Measurements from ENCODE around the gene LRIT2. TPM values are rescaled to one million over a fixed set of nuclear protein-coding genes. Genes with fewer than 3 reads are reported as not detected.

LRIT2 gene
- total RNA-seq, 1 experiment from 2014 or later = not detected

- in situ Hi-C loops (cut with HindIII; ENCODE audit: low pct_unique_long_range_greater_than_20kb, low sequenced_read_pairs) (no loop called here), intact Hi-C loops (cut with micrococcal nuclease; ENCODE audit: unreplicated experiment) (no loop called here)
- no peaks in the 10 kb centered on the region; the same call in 1 of the 2 replicates for H3K27me3 ChIP-seq (ENCODE audit: control insufficient read depth, insufficient read depth, low read length)
- H3K4me1 ChIP-seq (ENCODE audit: control insufficient read depth, insufficient read depth, low read length) = no peaks in the 10 kb centered on the region
- ATAC-seq (peak; percentile 83), DNase-seq (ENCODE audit: low read depth, low spot score) (no peak)
- BruUV-seq (replicated peaks) = no TSS peak
- TF ChIP-seq CTCF (IDR thresholded peaks at IDR 0.05) = peak; percentile 90
- TF ChIP-seq SIN3A (IDR thresholded peaks at IDR 0.05; ENCODE audit: borderline replicate concordance, insufficient read depth, low read depth, low read length) = no peak
- ChIA-PET POLR2A (interaction anchor here (0.6 kb wide), 1 partner anchor 435 kb away, joined by 9 read pairs; no protein-coding TSS in a partner anchor), CTCF (interaction anchor here (0.7 to 1.2 kb wide), 3 partner anchors 23 to 118 kb away, joined by 3 to 4 read pairs (median 3); partner anchors contain the start of gene GHITM)
- peak overlapping the region; percentile 26 to 55 for H3K4me3 ChIP-seq (ENCODE audit: low read depth in 2 of 2, low read length in 2 of 2)
- H3K9me3 ChIP-seq (ENCODE audit: control insufficient read depth, insufficient read depth, low read depth, low read length) = no peaks in the 10 kb centered on the region
- no peak overlapping the region for H3K27ac ChIP-seq (ENCODE audit: low read length)
- no peaks in the 10 kb centered on the region for H3K36me3 ChIP-seq (ENCODE audit: control insufficient read depth, insufficient read depth, low read length)
Observed at GRCh38 chr10:84256510-84257342, 31.4 kb upstream of the LRIT2 start.

- ChIA-PET CTCF (no interaction called here), POLR2A (no interaction called here)
- ATAC-seq = no peak
- Histone ChIP-seq H3K9me3 (ENCODE audit: control insufficient read depth, insufficient read depth, low read depth, low read length) (no peaks in the 10 kb centered on the region), H3K27me3 (ENCODE audit: control insufficient read depth, insufficient read depth, low read length) (no peaks in the 10 kb centered on the region; the same call in 1 of the 2 replicates), H3K36me3 (ENCODE audit: control insufficient read depth, insufficient read depth, low read length) (no peaks in the 10 kb centered on the region), H3K4me3 (ENCODE audit: low read depth in 2 of 2, low read length in 2 of 2) (no peak overlapping the region), H3K27ac (ENCODE audit: low read length) (no peak overlapping the region), H3K4me1 (ENCODE audit: control insufficient read depth, insufficient read depth, low read length) (no peaks in the 10 kb centered on the region)
- DNase-seq (ENCODE audit: low read depth, low spot score) = no peak
- BruUV-seq (replicated peaks) = no TSS peak
- TF ChIP-seq CTCF (IDR thresholded peaks at IDR 0.05) = no peak
- TF ChIP-seq POLR2AphosphoS5 (IDR thresholded peaks at IDR 0.05; ENCODE audit: low read depth, low read length) = no peak
- TF ChIP-seq, protein P1, sequence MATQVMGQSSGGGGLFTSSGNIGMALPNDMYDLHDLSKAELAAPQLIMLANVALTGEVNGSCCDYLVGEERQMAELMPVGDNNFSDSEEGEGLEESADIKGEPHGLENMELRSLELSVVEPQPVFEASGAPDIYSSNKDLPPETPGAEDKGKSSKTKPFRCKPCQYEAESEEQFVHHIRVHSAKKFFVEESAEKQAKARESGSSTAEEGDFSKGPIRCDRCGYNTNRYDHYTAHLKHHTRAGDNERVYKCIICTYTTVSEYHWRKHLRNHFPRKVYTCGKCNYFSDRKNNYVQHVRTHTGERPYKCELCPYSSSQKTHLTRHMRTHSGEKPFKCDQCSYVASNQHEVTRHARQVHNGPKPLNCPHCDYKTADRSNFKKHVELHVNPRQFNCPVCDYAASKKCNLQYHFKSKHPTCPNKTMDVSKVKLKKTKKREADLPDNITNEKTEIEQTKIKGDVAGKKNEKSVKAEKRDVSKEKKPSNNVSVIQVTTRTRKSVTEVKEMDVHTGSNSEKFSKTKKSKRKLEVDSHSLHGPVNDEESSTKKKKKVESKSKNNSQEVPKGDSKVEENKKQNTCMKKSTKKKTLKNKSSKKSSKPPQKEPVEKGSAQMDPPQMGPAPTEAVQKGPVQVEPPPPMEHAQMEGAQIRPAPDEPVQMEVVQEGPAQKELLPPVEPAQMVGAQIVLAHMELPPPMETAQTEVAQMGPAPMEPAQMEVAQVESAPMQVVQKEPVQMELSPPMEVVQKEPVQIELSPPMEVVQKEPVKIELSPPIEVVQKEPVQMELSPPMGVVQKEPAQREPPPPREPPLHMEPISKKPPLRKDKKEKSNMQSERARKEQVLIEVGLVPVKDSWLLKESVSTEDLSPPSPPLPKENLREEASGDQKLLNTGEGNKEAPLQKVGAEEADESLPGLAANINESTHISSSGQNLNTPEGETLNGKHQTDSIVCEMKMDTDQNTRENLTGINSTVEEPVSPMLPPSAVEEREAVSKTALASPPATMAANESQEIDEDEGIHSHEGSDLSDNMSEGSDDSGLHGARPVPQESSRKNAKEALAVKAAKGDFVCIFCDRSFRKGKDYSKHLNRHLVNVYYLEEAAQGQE (IDR thresholded peaks at IDR 0.05; ENCODE audit: insufficient read depth in 1 of 2, low read depth in 2 of 2, low read length in 1 of 2) = no peak
- TF ChIP-seq TCF7L2 (IDR thresholded peaks at IDR 0.05; ENCODE audit: low read depth, low read length) = no peak
- TF ChIP-seq SIN3A (IDR thresholded peaks at IDR 0.05; ENCODE audit: borderline replicate concordance, insufficient read depth, low read depth, low read length) = no peak
- in situ Hi-C loops (cut with HindIII; ENCODE audit: low pct_unique_long_range_greater_than_20kb, low sequenced_read_pairs) (no loop called here), intact Hi-C loops (cut with micrococcal nuclease; ENCODE audit: unreplicated experiment) (no loop called here)
Observed at GRCh38 chr10:84254552-84255478, 29.5 kb upstream of the LRIT2 start.
